Measurements from ENCODE around the gene FBXO40. TPM values are rescaled to one million over a fixed set of nuclear protein-coding genes. Genes with fewer than 3 reads are reported as not detected.
A peak's percentile ranks its signal among the peaks of the same experiment; 100 is the strongest.

The FBXO40 gene
- total and polyA plus RNA-seq, 2 of the 13 experiments (the other 11 are each of a cell fraction or from before 2014, with no cell fraction given): not detected

DNA sequence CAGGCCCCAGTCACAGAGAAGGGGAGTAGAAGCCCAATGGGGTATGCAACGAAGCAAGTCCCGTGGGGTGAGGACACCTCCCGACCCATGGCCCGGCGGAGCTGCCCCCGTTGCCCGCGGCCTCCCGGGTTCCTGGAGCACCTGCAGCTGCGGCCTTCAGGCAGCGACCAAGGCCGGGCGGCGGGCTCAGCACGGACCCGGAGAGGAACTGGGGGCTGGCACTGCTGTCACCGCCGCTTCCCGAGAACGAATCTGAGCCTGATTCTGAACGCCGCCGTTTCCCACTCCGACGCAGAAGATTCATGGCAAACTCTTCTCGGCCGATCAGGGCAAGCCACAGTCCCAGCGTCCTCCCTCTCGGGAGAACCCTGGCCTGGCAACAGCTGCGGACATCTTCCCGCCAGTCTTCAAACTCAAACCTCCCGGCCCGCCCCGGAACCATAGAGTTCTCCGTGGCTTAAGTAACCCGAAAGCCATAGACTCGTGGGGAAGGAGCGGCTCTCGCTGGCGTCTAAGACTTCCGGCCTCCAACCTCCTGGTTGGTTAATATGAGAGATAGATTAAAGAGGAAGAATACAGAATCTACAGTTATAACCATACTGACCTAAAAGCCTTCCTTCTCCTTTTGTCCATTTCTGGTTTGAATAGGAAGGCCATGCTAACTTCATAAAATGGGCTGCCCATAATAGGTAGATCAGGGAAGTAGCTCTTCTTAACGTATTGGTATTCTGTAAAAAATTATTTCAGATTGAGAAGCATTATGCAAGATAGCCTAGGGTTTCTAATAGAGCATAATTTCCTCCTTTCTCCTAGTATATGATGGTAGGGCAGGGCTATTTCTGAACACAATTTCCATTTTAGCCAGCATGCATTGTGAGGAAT lies 47.4 kb upstream of the FBXO40 start, which contains the start of gene POLQ (continued):
- TF ChIP-seq, protein P1, sequence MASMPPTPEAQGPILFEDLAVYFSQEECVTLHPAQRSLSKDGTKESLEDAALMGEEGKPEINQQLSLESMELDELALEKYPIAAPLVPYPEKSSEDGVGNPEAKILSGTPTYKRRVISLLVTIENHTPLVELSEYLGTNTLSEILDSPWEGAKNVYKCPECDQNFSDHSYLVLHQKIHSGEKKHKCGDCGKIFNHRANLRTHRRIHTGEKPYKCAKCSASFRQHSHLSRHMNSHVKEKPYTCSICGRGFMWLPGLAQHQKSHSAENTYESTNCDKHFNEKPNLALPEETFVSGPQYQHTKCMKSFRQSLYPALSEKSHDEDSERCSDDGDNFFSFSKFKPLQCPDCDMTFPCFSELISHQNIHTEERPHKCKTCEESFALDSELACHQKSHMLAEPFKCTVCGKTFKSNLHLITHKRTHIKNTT (CRISPR knock-in tag; IDR thresholded peaks at IDR 0.05): no peak
- no peak for TF ChIP-seq ZFP36L2 (CRISPR knock-in tag; IDR thresholded peaks at IDR 0.05)
- peak; percentile 98 for TF ChIP-seq HDAC1 (CRISPR knock-in tag; IDR thresholded peaks at IDR 0.05)
- no peak for TF ChIP-seq NPAS2 (CRISPR knock-in tag; IDR thresholded peaks at IDR 0.05; ENCODE audit: borderline replicate concordance)
- no peak for TF ChIP-seq WIZ (CRISPR knock-in tag; IDR thresholded peaks at IDR 0.05)
- TF ChIP-seq, protein P2, sequence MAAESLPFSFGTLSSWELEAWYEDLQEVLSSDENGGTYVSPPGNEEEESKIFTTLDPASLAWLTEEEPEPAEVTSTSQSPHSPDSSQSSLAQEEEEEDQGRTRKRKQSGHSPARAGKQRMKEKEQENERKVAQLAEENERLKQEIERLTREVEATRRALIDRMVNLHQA (CRISPR knock-in tag; IDR thresholded peaks at IDR 0.05): no peak
- peak; percentile 74 for TF ChIP-seq ZNF501 (CRISPR knock-in tag; IDR thresholded peaks at IDR 0.05)
- no peak for TF ChIP-seq PLRG1 (conservative IDR thresholded peaks at IDR 0.05)
- no peak for TF ChIP-seq ZNF33B (CRISPR knock-in tag; IDR thresholded peaks at IDR 0.05)
- TF ChIP-seq ZFP82 (CRISPR knock-in tag; IDR thresholded peaks at IDR 0.05; ENCODE audit: borderline replicate concordance): no peak
- TF ChIP-seq GPN1 (CRISPR knock-in tag; IDR thresholded peaks at IDR 0.05; ENCODE audit: borderline replicate concordance): no peak
- TF ChIP-seq ATRX (CRISPR knock-in tag; IDR thresholded peaks at IDR 0.05; ENCODE audit: borderline replicate concordance): no peak
- TF ChIP-seq HMGXB3 (CRISPR knock-in tag; IDR thresholded peaks at IDR 0.05; ENCODE audit: borderline replicate concordance): no peak; the same call in 1 of the 2 replicates
- TF ChIP-seq ARNT (IDR thresholded peaks at IDR 0.05): no peak
- TF ChIP-seq DMAP1 (CRISPR knock-in tag; IDR thresholded peaks at IDR 0.05): peak; percentile 74; the same call in 1 of the 2 replicates
- no peak for TF ChIP-seq SYNCRIP (IDR thresholded peaks at IDR 0.05; ENCODE audit: insufficient read depth, low read depth, low read length)
- no peak for TF ChIP-seq MTA3 (CRISPR knock-in tag; IDR thresholded peaks at IDR 0.05)
- TF ChIP-seq, protein P3, sequence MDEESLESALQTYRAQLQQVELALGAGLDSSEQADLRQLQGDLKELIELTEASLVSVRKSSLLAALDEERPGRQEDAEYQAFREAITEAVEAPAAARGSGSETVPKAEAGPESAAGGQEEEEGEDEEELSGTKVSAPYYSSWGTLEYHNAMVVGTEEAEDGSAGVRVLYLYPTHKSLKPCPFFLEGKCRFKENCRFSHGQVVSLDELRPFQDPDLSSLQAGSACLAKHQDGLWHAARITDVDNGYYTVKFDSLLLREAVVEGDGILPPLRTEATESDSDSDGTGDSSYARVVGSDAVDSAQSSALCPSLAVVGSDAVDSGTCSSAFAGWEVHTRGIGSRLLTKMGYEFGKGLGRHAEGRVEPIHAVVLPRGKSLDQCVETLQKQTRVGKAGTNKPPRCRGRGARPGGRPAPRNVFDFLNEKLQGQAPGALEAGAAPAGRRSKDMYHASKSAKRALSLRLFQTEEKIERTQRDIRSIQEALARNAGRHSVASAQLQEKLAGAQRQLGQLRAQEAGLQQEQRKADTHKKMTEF (CRISPR knock-in tag; IDR thresholded peaks at IDR 0.05): peak; percentile 70; the same call in 1 of the 2 replicates
- no peak for TF ChIP-seq ZNF207 (IDR thresholded peaks at IDR 0.05; ENCODE audit: borderline replicate concordance)
- no peak for TF ChIP-seq ZBTB46 (CRISPR knock-in tag; IDR thresholded peaks at IDR 0.05; ENCODE audit: borderline replicate concordance)
- no peak for TF ChIP-seq POGZ (CRISPR knock-in tag; IDR thresholded peaks at IDR 0.05)

All from HepG2 (cell line).